Measurements from ENCODE around the gene PDE4A. TPM values are rescaled to one million over a fixed set of nuclear protein-coding genes. Genes with fewer than 3 reads are reported as not detected.

Gene PDE4A
- total and polyA plus RNA-seq, 2 experiments from 2014 or later, result 5.2 to 5.4 TPM

- Mint-ChIP-seq H3K9me3 (peaks cover 4% of the 10 kb centered on the region; the same call in 2 of the 3 replicates), H3K27me3 (ENCODE audit: insufficient read depth, low read depth, poor library complexity) (peaks cover 66% of the 10 kb centered on the region), H3K4me3 (peak overlapping the region; percentile 71), H3K27ac (no peak overlapping the region), H3K4me1 (peaks cover 17% of the 10 kb centered on the region), H3K36me3 (ENCODE audit: low read depth) (peaks cover 4% of the 10 kb centered on the region; the same call in 2 of the 3 replicates)
- Histone ChIP-seq H4K20me1 (replicated peaks; ENCODE audit: insufficient read depth) (no peaks in the 10 kb centered on the region), H3K36me3 (ENCODE audit: insufficient read depth) (no peaks in the 10 kb centered on the region), H3K4me3 (peak overlapping the region; percentile 50), H2AFZ (peak overlapping the region; percentile 66; the same call in 1 of the 2 replicates), H3K27ac (ENCODE audit: low read depth) (no peak overlapping the region), H3K27me3 (ENCODE audit: insufficient read depth) (peaks cover 70% of the 10 kb centered on the region), H3K79me2 (replicated peaks; ENCODE audit: insufficient read depth) (no peaks in the 10 kb centered on the region), H3F3A (replicated peaks; ENCODE audit: low read depth) (peaks cover 8% of the 10 kb centered on the region; the same call in 1 of the 2 replicates), H3K4me2 (peak overlapping the region; percentile 84), H3K4me1 (ENCODE audit: insufficient read depth) (peaks cover 7% of the 10 kb centered on the region; the same call in 1 of the 2 replicates), H3K9me2 (ENCODE audit: insufficient read depth) (no peaks in the 10 kb centered on the region)
- DNase-seq (ENCODE audit: low spot score) (peak; percentile 60), ATAC-seq (peak; percentile 73)
- TF ChIP-seq, protein P1, sequence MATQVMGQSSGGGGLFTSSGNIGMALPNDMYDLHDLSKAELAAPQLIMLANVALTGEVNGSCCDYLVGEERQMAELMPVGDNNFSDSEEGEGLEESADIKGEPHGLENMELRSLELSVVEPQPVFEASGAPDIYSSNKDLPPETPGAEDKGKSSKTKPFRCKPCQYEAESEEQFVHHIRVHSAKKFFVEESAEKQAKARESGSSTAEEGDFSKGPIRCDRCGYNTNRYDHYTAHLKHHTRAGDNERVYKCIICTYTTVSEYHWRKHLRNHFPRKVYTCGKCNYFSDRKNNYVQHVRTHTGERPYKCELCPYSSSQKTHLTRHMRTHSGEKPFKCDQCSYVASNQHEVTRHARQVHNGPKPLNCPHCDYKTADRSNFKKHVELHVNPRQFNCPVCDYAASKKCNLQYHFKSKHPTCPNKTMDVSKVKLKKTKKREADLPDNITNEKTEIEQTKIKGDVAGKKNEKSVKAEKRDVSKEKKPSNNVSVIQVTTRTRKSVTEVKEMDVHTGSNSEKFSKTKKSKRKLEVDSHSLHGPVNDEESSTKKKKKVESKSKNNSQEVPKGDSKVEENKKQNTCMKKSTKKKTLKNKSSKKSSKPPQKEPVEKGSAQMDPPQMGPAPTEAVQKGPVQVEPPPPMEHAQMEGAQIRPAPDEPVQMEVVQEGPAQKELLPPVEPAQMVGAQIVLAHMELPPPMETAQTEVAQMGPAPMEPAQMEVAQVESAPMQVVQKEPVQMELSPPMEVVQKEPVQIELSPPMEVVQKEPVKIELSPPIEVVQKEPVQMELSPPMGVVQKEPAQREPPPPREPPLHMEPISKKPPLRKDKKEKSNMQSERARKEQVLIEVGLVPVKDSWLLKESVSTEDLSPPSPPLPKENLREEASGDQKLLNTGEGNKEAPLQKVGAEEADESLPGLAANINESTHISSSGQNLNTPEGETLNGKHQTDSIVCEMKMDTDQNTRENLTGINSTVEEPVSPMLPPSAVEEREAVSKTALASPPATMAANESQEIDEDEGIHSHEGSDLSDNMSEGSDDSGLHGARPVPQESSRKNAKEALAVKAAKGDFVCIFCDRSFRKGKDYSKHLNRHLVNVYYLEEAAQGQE (IDR thresholded peaks at IDR 0.05; ENCODE audit: unreplicated experiment), result no peak
- peak; percentile 39 for TF ChIP-seq EZH2 (IDR thresholded peaks at IDR 0.05; ENCODE audit: low read depth, unreplicated experiment)
- no peak for TF ChIP-seq NANOG (IDR thresholded peaks at IDR 0.05; ENCODE audit: borderline replicate concordance)
- TF ChIP-seq JUNB (IDR thresholded peaks at IDR 0.05; ENCODE audit: unreplicated experiment), result no peak
- 0 out of 2 replicates have a peak, but pooled peaks have one; percentile 12 for TF ChIP-seq CREB1 (CRISPR knock-in tag; IDR thresholded peaks at IDR 0.05; ENCODE audit: low read depth)
- TF ChIP-seq, protein P2, sequence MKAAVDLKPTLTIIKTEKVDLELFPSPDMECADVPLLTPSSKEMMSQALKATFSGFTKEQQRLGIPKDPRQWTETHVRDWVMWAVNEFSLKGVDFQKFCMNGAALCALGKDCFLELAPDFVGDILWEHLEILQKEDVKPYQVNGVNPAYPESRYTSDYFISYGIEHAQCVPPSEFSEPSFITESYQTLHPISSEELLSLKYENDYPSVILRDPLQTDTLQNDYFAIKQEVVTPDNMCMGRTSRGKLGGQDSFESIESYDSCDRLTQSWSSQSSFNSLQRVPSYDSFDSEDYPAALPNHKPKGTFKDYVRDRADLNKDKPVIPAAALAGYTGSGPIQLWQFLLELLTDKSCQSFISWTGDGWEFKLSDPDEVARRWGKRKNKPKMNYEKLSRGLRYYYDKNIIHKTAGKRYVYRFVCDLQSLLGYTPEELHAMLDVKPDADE (IDR thresholded peaks at IDR 0.05), result no peak
- no peak for TF ChIP-seq ZNF462 (CRISPR knock-in tag; IDR thresholded peaks at IDR 0.05)
- TF ChIP-seq ZNF331 (CRISPR knock-in tag; IDR thresholded peaks at IDR 0.05; ENCODE audit: low read depth), result no peak
- TF ChIP-seq CTCF (conservative IDR thresholded peaks at IDR 0.05; ENCODE audit: low read depth in 2 of 2), result no peak
- no peak for TF ChIP-seq EZH2phosphoT487 (IDR thresholded peaks at IDR 0.05; ENCODE audit: unreplicated experiment)
Measured at GRCh38 chr19:10431943-10432735, 11.8 kb downstream of the PDE4A start.

Data from GM23338 (cell line).